Stimulated activated CD8-positive, alpha-beta memory T cell treated with anti-CD3 and anti-CD28 coated beads, Interleukin-15, amount 100 ng/mL, for 4 hours (primary cell): ENCODE results near the gene SCN9A.
"Not testable (repeated sequence)": the region's sequence is repeated elsewhere in the genome, so short reads cannot be mapped to it uniquely, and the experiment has no call there.

Experiments
- DNase-seq, 2 donors: peaks; one replicate each; pipeline ENCODE4 v3.0.0-alpha.2; 2020; ENCODE audit warnings: low read depth in 2 of 2

Gene SCN9A

DNA sequence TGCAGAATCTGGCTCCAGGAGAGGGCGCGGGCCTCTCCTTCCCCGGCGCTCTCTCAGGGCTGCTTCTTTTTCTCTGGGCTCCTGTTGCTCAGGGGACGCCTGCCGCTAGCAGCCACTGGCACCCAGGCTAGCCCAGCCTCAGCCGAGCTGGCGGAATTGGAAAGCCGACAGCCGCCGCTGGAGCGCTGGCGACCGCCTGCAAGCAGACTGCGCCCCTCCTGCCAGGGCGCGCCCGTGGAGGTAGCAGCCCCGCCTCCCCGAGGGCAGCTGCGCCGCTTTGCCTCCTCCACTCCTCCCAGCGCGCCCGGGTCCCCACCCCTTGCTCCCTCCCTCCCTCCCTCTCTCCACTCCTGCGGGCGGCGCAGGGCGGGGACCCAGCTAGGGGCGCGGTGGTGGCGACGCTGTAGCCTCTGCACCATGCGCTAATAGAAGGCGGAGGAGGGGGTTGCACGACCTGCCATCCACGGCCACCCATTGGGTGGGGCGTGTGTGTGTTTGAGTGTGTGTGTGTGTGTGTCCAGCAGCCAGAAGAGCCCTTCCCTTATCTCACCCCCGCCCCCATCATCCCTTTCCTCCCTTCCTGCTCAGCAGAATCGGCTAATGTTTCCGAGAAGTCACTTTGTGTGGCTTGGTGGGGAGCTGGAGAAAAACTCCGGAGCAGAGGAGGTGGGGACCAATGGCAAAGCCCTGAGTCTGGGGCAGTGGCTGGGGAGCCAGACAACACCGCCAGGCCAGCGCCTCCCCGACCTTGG is at the start of gene SCN9A:
Gene SCN9A (minus strand): TSS at position 209 of the 752 bp plus-strand sequence. CDS start 64,188 bp downstream, outside the sequence.
- DNase-seq, result no peak

- DNase-seq, result no peak
These were observed 49.1 kb upstream of the SCN9A start for GRCh38 chr2:166424841-166425240.

- DNase-seq, result no peak
These were observed 43.8 kb upstream of the SCN9A start for GRCh38 chr2:166419616-166419934.

DNA sequence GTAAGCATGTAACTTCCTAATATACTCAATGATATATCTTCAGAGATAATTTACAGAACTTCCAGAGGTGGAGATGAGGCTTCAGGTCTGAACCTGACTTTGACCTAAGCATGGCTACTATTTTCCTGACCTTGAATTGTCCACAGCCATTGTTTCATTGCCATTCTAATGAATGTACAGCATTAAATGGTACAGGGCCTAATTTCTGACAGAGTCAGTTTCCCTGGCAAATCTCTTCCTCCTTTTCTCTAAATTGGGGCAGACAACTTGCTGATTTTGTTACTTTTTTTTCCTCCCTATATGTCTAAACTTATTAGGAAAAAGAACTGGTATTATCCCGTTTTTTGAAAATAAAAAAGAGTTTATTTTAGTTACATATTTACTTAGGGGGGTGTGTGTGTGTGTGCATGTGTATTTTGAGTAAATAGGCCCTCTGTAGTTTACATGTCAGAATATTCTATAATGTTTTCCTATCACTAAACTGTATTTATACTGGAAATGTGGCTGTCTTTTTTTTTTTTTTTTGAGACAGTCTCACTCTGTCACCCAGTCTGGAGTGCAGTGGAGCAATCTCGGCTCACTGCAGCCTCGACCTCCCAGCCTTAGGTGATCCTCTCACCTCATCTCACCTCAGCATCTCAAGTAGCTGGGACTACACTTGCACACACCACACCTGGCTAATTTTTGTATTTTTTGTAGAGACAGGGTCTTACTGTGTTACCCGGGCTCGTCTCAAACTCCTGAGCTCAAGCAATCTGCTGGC is 43.3 kb upstream of the SCN9A start:
- no peak for DNase-seq

- no peak for DNase-seq
These were observed 41.9 kb upstream of the SCN9A start for GRCh38 chr2:166417669-166418068.

- DNase-seq, result no peak
These were observed 37.5 kb upstream of the SCN9A start for GRCh38 chr2:166413255-166413654.

GRCh38 chr2:166411473-166412230 is 35.9 kb upstream of the SCN9A start:
- no peak for DNase-seq

DNA sequence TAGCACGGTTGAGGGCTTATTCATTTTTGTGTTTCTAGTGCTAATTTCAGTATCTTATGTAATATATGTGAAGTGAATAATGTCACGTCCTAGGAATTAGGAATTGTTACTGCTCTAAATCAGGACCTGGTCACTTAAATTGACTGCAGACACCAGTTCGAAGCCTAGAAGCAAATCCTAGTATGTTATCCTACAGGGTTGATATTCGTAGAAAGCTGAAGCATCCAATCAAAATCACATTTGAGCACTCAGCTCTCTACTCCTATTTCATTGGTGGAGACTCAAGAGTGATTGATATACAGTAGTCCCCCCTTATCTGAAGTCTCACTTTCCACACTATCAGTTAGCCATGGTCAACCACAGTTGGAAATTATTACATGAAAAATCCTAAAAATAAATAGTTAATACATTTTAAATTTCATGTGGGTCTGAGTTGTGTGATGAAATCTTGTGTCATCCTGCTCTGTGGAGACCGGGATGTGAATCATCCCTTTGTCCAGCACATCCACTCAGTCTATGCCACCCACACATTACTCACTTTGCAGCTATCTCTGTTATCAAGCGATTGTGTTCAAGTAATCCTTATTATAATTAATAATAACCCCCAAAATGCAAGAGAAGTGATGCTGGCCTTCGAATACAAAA is 35.2 kb upstream of the SCN9A start:
- DNase-seq, result no peak

DNA sequence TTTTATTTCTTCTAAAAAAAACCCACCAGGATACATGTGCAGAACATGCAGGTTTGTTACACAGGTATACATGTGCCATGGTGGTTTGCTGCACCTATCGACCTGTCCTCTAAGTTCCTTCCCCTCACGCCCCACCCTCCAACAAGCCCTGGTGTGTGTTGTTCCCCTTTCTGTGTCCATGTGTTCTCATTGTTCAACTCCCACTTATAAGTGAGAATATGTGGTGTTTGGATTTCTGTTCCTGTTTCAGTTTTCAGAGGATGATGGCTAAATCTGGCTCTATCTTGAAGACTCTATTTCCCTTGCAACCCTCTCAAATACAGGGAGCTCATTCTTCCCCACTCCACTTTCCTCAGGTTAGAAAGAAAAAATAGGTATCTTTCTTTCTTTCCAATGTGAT is 32.0 kb upstream of the SCN9A start:
- not testable (repeated sequence) for DNase-seq

- DNase-seq, result no peak
These were observed 30.6 kb upstream of the SCN9A start for GRCh38 chr2:166406374-166406773.

DNA sequence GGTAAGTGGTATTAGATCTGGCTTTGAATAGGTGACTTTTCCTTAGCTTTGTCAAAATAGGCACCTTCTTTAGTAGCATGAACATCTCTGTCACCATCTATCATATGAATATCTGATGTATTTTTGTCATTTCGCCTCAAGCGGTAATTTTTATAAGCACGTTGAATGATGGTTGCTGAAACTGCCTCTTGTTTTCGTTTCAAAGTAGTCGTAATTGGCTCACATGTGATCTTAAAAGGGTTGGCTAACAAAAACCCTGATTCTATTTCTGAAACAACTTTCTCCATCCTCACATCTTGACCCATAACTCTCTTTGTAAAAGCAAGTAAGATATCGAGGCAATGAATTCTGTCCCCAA is 29.8 kb upstream of the SCN9A start:
- no peak for DNase-seq

GRCh38 chr2:166404831-166405568 is 29.3 kb upstream of the SCN9A start:
- DNase-seq, result no peak

- DNase-seq, result no peak
These were observed 18.5 kb upstream of the SCN9A start for GRCh38 chr2:166394245-166394644.

DNA sequence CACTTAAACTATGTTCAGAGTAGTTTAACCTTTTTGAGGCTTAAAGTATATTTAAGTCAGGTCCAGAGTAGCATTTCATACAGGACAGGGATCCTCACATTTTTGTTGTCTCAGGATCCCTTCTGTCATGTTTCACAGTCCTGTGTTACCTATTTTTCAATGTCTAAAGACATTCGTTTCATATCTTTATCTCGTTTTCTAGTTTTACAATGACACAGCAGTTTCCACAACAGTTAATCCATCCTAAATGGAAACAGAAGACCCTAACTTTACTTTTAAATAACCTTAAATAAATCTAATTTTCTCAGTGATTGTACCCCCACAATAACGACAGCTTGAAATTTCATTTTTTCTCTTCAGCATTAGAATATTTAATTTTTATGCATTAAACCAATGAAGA is 17.3 kb upstream of the SCN9A start:
- DNase-seq, result no peak

DNA sequence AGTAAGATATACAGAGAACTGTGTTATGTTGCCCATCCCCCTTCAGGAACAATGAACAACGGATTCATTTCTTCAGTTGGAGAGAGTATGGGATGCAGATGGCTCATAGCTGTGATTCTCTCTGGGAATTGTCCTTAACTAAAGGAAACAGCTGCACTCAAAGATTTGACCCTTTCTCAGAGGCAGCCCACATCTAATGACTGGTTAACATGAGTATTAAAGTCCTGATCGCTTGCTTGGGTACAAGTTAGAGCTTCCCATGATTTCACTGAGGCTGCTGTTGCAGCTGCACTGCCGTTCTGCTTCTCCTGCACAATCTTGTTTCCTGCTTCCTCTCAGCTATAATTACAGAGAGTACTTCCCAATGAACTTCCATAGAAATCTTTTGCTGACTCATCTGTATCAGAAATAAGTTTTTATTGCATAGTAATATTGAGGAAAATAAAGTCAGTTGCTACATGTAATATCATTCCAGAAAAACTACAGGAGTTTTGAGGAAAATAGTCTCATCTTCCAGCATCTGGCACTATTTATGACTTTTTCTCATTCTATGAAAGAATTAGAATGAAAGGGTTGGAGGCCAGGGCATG is 12.8 kb upstream of the SCN9A start:
- no peak for DNase-seq

- no peak for DNase-seq
These were observed 9.6 kb upstream of the SCN9A start for GRCh38 chr2:166385313-166385712.

DNA sequence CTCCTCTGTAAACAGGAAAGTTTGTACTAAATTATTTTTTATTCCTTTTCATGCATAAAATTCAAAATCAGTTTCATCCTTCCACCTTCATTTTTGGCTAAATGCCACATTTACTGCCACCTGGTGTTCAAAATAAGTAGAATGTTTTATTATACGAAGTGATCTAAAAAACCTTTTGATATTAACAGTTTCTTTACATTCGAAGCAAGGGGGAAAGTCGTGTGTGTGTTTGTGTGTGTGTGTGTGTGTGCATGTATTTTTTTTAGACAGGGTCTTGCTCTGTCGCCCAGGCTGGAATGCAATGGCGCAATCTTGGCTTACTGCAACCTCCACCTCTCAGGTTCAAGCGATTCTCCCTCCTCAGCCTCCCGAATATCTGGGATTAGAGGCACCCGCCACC is 9.0 kb upstream of the SCN9A start:
- no peak for DNase-seq

DNA sequence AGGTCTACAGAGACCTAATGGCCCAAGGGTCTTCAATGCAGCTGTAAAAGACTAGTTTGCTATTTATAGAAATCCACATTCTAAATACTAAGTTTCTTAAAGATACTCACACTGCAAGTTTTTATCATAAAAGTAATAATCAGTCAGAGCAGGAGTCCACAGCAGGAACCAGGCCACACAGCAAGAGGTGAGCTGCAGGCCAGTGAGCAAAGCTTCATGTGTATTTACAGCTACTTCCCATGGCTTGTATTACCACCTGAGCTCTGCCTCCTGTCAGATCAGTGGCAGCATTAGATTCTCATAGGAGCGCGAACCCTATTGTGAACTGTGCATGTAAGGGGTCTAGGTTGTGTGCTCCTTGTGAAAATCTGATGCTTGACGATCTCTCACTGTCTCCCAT is 6.7 kb upstream of the SCN9A start:
- no peak for DNase-seq

DNA sequence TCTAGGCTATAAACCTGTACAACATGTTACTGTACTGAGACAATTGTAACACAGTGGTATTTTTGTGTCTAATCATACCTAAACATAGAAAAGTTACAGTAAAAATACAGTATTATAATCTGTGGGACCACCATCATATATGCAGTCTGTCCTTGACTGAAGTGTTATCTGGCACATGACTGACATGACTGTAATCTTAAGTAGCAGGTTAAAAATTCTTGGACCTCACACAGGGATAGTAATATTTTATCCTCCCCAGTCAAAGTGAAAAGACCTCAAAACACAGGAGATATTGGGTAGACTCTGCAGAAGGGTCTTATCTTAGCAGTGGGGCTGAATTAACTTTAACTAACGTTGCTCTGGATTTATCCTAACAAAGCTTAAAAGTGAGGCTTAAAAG is 4.9 kb upstream of the SCN9A start:
- DNase-seq, result no peak

DNA sequence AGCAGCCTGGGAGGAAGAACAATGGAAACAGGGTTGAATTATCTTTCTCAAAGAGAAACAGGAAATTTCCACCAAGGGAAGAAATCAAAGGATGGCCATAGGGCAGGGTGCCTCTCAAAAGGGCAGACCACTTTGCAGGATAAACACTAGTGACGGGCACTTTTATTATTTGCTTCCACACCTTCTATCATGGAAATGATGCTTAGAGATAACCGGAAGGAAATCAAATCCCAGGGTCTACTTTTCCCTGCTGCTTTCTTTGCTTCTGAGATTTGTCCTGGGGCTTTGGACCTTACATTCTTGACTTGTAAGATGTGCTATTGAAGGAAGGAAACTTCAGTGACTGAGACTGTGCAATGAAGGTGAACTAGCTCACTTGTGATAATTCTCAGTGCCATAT is 1.1 kb upstream of the SCN9A start:
- DNase-seq, result no peak

GRCh38 chr2:166376488-166376828 is 714 bp upstream of the SCN9A start:
- no peak for DNase-seq
